SU-DHL-6 (cell line): ENCODE data around the gene TBC1D5.

Source experiments
- H2AFZ ChIP-seq: fragments of 200-600 bp; sonication (generic); 2 replicates; pipeline ENCODE4 v1.6.1; 2014; ENCODE audit warnings: low read depth, mild to moderate bottlenecking, moderate library complexity, mixed read lengths, antibody characterized with exemption, low read length; ENCODE audit not compliant: severe bottlenecking
- H3F3A ChIP-seq: fragments of 200-600 bp; shearing (Covaris generic); 2 replicates; pipeline ENCODE4 v1.6.0; 2016; ENCODE audit warnings: antibody characterized with exemption, mild to moderate bottlenecking; ENCODE audit not compliant: insufficient read depth
- H3K27ac ChIP-seq: fragments of 200-600 bp; sonication (generic); 2 replicates; pipeline ENCODE4 v1.5.1; 2016; ENCODE audit warnings: low read depth, mild to moderate bottlenecking, low read length, moderate library complexity, mixed read lengths
- H3K27me3 ChIP-seq: fragments of 200-600 bp; sonication (generic), shearing (Covaris generic); 2 replicates; pipeline ENCODE4 v1.6.0; 2014; ENCODE audit warnings: mild to moderate bottlenecking, low read length
- H3K36me3 ChIP-seq: fragments of 200-600 bp; sonication (generic); 2 replicates; pipeline ENCODE4 v1.6.1; 2014; ENCODE audit warnings: mild to moderate bottlenecking, low read length, mixed read lengths
- H3K4me2 ChIP-seq: fragments of 300-600, 200-600 bp; shearing (Covaris generic), sonication (generic); 2 replicates; pipeline ENCODE4 v1.6.0; 2014; ENCODE audit warnings: low read length, low read depth, mild to moderate bottlenecking; ENCODE audit not compliant: poor library complexity, severe bottlenecking
- H3K4me3 ChIP-seq: fragments of 200-600 bp; sonication (generic); 2 replicates; pipeline ENCODE4 v1.5.1; 2014; ENCODE audit warnings: antibody characterized with exemption, low read length, mild to moderate bottlenecking, mixed read lengths; ENCODE audit not compliant: insufficient read depth, poor library complexity, severe bottlenecking
- H3K79me2 ChIP-seq: fragments of 200-600 bp; sonication (generic); 2 replicates; pipeline ENCODE4 v1.6.1; 2014; ENCODE audit warnings: mild to moderate bottlenecking, low read length, moderate library complexity; ENCODE audit not compliant: insufficient read depth
- H3K9ac ChIP-seq: fragments of 200-600 bp; sonication (generic); 2 replicates; pipeline ENCODE4 v1.7.0; 2014; ENCODE audit warnings: mild to moderate bottlenecking, low read length
- H3K9me2 ChIP-seq: fragments of 200-600 bp; sonication (generic); replicated peaks from 2 replicates; pipeline ENCODE4 v1.6.1; 2014; ENCODE audit warnings: low read length; ENCODE audit not compliant: insufficient read depth
- H3K9me3 ChIP-seq: fragments of 200-600 bp; sonication (generic); 2 replicates; pipeline ENCODE4 v1.6.1; 2014; ENCODE audit warnings: low read length, mixed read lengths; ENCODE audit not compliant: insufficient read depth
- H4K20me1 ChIP-seq: fragments of 200-600 bp; sonication (generic); 2 replicates; pipeline ENCODE4 v1.6.1; 2014; ENCODE audit warnings: low read depth, mild to moderate bottlenecking, antibody characterized with exemption, low read length, moderate library complexity, mixed read lengths
- EZH2phosphoT487 ChIP-seq: fragments of 200-600 bp; sonication (generic), shearing (Covaris generic); conservative IDR thresholded peaks from 2 replicates; pipeline ENCODE4 v1.6.1; 2018; ENCODE audit warnings: mild to moderate bottlenecking, antibody characterized with exemption, low read length, moderate library complexity, mixed read lengths
- TF ChIP-seq, protein P1 (sequence below): fragments of 200-600 bp; sonication (generic); IDR thresholded peaks from one replicate; pipeline ENCODE4 v1.5.1; 2017; ENCODE audit warnings: antibody characterized with exemption, mild to moderate bottlenecking, low read length, moderate library complexity; ENCODE audit not compliant: insufficient read depth, poor library complexity, severe bottlenecking

The TBC1D5 gene

DNA sequence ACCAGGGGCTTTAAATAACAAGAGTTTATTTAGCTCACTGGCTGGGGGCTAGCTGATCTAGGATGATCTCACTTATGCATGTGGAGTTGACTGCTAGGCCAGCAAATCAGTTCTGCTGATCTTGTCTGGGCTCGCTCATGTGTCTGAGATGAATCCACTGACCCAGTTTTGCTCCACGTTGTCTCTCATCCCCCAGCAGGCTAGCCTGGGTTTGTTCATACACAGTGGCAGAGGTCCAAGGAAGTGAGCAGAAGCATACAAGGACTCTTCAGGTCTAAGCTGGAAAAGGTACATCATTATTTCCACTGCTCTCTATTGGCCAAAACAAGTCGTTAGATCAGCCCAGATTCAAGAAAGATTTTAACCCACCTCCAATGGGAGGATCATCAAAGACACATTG lies 619.7 kb downstream of the TBC1D5 start:
- Histone ChIP-seq H4K20me1 (no peaks in the 10 kb centered on the region), H3K4me2 (no peak overlapping the region), H3K27ac (no peak overlapping the region), H3K27me3 (no peaks in the 10 kb centered on the region), H3K4me3 (no peak overlapping the region), H3K9me2 (no peaks in the 10 kb centered on the region), H3K79me2 (no peaks in the 10 kb centered on the region), H3K9me3 (peaks cover 6% of the 10 kb centered on the region; the same call in 1 of the 2 replicates), H3K36me3 (no peaks in the 10 kb centered on the region), H2AFZ (no peak overlapping the region), H3F3A (no peaks in the 10 kb centered on the region), H3K9ac (no peak overlapping the region)
- TF ChIP-seq, protein P1, sequence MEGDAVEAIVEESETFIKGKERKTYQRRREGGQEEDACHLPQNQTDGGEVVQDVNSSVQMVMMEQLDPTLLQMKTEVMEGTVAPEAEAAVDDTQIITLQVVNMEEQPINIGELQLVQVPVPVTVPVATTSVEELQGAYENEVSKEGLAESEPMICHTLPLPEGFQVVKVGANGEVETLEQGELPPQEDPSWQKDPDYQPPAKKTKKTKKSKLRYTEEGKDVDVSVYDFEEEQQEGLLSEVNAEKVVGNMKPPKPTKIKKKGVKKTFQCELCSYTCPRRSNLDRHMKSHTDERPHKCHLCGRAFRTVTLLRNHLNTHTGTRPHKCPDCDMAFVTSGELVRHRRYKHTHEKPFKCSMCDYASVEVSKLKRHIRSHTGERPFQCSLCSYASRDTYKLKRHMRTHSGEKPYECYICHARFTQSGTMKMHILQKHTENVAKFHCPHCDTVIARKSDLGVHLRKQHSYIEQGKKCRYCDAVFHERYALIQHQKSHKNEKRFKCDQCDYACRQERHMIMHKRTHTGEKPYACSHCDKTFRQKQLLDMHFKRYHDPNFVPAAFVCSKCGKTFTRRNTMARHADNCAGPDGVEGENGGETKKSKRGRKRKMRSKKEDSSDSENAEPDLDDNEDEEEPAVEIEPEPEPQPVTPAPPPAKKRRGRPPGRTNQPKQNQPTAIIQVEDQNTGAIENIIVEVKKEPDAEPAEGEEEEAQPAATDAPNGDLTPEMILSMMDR, result no peak
- TF ChIP-seq EZH2phosphoT487, result no peak

DNA sequence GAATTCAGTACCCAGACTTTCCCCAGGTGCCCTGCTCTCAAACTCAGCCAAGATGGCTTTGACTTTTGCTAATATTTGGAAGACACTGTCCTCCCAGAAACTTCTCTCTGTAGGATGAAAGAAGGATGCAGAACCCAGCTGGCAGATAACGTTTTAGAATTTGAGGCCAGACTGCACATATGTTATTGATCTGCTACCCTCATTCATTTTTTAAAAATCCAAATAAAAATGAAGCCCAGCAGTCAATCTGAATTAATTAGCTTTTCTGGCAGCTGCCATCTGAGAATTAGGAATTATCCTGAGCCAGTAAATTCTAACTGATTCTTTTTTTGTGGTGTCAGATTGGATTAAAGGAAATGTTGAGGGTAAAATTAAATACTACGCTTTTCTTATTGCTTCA lies 621.1 kb downstream of the TBC1D5 start:
- no peaks in the 10 kb centered on the region for H4K20me1 ChIP-seq
- H3K79me2 ChIP-seq, result no peaks in the 10 kb centered on the region
- no peaks in the 10 kb centered on the region for H3F3A ChIP-seq
- TF ChIP-seq, protein P1, result no peak
- TF ChIP-seq EZH2phosphoT487, result no peak
- H3K9ac ChIP-seq, result no peak overlapping the region
- H3K4me3 ChIP-seq, result no peak overlapping the region
- no peaks in the 10 kb centered on the region for H3K36me3 ChIP-seq
- peaks cover 6% of the 10 kb centered on the region; the same call in 1 of the 2 replicates for H3K9me3 ChIP-seq
- H3K9me2 ChIP-seq, result no peaks in the 10 kb centered on the region
- H2AFZ ChIP-seq, result no peak overlapping the region
- no peak overlapping the region for H3K4me2 ChIP-seq
- no peak overlapping the region for H3K27ac ChIP-seq
- no peaks in the 10 kb centered on the region for H3K27me3 ChIP-seq

DNA sequence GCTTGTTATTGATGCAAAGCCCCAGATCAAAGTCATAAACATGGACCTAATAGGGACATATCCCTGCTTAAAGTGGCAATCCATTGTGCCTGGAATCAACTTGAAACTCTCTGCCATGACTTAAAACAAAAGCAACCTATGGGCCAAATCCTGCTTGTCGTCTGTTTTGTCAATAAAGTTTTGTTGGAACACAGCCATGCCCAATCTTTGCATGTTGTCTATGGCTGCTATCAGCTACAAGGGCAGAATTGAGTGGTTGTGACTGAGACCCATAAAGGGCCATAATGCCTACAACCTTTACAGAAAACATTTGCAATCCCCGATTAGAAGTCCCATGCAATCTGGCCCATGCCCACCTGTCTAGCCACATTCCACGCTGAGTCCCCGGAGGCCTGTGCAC lies 622.3 kb downstream of the TBC1D5 start:
- no peak overlapping the region for H3K27ac ChIP-seq
- H3K4me2 ChIP-seq, result no peak overlapping the region
- H4K20me1 ChIP-seq, result no peaks in the 10 kb centered on the region
- H3K36me3 ChIP-seq, result no peaks in the 10 kb centered on the region
- no peak overlapping the region for H3K9ac ChIP-seq
- peaks cover 6% of the 10 kb centered on the region; the same call in 1 of the 2 replicates for H3K9me3 ChIP-seq
- no peaks in the 10 kb centered on the region for H3K9me2 ChIP-seq
- no peak overlapping the region for H3K4me3 ChIP-seq
- H3K27me3 ChIP-seq, result no peaks in the 10 kb centered on the region
- TF ChIP-seq EZH2phosphoT487, result no peak
- TF ChIP-seq, protein P1, result no peak
- H2AFZ ChIP-seq, result no peak overlapping the region
- H3F3A ChIP-seq, result no peaks in the 10 kb centered on the region
- H3K79me2 ChIP-seq, result no peaks in the 10 kb centered on the region
